ENCODE data around the gene PLAU.

- TF ChIP-seq EZH2 (IDR thresholded peaks at IDR 0.05; ENCODE audit: low read length, missing control alignments), result no peak
- TF ChIP-seq, protein P1, sequence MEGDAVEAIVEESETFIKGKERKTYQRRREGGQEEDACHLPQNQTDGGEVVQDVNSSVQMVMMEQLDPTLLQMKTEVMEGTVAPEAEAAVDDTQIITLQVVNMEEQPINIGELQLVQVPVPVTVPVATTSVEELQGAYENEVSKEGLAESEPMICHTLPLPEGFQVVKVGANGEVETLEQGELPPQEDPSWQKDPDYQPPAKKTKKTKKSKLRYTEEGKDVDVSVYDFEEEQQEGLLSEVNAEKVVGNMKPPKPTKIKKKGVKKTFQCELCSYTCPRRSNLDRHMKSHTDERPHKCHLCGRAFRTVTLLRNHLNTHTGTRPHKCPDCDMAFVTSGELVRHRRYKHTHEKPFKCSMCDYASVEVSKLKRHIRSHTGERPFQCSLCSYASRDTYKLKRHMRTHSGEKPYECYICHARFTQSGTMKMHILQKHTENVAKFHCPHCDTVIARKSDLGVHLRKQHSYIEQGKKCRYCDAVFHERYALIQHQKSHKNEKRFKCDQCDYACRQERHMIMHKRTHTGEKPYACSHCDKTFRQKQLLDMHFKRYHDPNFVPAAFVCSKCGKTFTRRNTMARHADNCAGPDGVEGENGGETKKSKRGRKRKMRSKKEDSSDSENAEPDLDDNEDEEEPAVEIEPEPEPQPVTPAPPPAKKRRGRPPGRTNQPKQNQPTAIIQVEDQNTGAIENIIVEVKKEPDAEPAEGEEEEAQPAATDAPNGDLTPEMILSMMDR (conservative IDR thresholded peaks at IDR 0.05 in 1 of 2, IDR thresholded peaks at IDR 0.05 in 1 of 2; ENCODE audit: low read depth in 1 of 2, low read length in 2 of 2), result no peak
Measured at GRCh38 chr10:73873838-73874215, 37.1 kb upstream of the PLAU start.
